Measurements from ENCODE around the gene TRAF6.
"Not testable (repeated sequence)": the region's sequence is repeated elsewhere in the genome, so short reads cannot be mapped to it uniquely, and the experiment has no call there.

TRAF6 gene, protein sequence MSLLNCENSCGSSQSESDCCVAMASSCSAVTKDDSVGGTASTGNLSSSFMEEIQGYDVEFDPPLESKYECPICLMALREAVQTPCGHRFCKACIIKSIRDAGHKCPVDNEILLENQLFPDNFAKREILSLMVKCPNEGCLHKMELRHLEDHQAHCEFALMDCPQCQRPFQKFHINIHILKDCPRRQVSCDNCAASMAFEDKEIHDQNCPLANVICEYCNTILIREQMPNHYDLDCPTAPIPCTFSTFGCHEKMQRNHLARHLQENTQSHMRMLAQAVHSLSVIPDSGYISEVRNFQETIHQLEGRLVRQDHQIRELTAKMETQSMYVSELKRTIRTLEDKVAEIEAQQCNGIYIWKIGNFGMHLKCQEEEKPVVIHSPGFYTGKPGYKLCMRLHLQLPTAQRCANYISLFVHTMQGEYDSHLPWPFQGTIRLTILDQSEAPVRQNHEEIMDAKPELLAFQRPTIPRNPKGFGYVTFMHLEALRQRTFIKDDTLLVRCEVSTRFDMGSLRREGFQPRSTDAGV

DNA sequence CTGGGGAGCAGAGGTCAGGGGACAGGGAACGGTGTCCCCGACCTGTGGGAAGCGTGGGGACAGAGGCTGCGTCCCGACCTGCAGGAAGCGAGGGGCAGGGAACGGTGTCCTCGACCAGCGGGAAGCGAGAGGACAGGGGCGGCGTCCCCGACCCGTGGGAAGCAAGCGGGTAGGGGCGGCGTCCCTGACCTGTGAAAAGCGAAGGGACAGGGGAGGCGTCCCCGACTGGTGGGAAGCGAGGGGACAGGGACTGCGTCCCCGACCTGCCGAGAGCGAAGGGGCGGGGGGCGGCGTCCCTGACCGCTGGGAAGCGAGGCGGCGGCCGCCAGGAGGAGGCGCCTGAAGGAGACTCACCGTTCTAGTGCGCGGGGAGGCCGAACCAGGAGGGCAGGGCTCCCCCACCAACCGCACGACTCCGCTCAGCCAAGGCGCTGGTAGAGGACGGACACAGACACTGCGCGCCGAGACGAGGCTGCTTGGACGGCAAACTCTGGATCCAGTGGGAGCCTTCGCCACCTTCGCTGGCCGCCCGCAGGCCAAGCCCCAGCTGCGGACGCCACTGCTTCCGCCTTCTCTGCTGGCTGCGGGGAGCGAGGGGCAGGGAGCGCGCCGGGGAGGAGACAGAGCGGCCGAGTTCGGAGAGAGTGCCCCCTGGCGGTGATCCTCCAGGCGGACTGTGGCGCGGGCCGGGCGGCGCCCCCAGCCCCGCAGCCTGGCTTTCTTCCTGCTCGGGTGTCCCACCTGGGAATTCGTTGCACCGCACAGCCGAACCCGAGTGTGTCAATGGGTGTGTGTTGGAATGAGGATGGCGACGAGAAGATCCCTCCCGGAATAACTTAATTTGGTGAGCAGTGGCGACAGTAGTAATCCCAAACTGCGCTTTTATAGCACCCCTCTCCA, at the start of gene TRAF6:
TRAF6 (minus strand) TSS at position 579 of the 900 bp plus-strand sequence. CDS start 8,757 bp downstream, outside the sequence.
- peak; percentile 83 to 86 for DNase-seq

DNA sequence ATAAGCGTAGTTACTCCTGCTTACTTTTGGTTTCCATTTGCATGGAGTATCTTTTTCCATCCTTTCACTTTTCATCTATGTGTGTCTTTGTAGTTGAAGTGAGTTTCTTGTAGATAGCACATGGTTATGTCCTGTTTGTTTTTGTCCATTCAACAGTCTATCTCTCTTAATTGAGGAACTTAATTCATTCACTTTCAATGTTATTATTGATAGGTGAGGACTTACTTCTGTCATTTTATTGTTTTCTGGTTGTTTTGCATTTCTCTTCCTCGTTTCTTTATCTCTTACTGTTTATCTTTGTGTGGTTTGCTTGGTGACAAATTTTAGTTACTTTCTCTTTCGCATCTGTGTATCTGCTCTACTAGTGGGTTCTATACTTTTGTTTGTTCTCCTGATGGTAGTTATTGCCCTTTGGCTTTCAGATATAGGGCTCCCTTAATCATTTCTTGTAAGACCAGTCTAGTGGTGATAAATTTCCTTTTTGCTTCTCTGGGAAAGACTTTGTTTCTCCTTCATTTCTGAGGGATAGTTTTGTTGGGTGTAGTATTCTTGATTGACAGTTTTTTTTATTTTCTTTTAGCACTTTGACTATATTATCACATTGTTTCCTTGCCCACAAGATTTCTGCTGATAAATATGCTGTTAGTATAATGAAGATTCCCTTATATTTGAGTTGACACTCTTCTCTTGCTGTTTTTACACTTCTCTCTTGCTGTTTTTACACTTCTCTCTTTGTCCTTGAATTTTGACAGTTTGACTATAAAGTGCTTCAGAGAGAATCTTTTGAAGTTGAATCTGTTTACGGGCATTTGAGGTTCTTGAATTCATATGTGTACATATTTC, 48.7 kb upstream of the TRAF6 start:
- no peak for DNase-seq

DNA sequence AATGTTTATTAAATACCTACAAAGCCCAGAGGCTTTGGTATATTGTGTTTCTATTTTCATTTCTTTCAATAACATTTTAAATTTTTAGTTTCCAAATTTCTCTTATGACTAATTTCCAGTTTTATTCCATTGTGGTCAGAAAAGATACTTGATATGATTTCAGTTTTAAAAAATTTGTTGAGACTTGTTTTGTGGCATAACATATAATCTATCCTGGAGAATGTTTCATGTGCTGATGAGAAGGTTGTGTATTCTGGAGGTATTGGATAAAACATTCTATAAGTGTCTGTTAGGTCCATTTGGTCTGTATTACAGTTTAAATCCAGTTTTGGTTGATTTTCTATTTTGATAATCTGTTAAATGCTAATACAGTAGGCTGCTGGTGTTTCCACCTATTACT, 47.9 kb upstream of the TRAF6 start:
- DNase-seq = no peak

DNA sequence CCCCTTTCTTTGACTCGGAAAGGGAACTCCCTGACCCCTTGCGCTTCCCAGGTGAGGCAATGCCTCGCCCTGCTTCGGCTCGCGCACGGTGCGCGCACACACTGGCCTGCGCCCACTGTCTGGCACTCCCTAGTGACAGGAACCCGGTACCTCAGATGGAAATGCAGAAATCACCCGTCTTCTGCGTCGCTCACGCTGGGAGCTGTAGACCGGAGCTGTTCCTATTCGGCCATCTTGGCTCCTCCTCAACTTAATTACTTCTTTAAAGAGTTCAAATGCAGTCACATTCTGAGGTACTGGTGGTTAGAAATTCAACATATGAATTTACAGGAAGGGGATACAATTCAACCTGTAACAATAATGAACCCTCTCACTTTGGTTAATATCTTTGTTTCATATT, 47.3 kb upstream of the TRAF6 start:
- DNase-seq = not testable (repeated sequence)

DNA sequence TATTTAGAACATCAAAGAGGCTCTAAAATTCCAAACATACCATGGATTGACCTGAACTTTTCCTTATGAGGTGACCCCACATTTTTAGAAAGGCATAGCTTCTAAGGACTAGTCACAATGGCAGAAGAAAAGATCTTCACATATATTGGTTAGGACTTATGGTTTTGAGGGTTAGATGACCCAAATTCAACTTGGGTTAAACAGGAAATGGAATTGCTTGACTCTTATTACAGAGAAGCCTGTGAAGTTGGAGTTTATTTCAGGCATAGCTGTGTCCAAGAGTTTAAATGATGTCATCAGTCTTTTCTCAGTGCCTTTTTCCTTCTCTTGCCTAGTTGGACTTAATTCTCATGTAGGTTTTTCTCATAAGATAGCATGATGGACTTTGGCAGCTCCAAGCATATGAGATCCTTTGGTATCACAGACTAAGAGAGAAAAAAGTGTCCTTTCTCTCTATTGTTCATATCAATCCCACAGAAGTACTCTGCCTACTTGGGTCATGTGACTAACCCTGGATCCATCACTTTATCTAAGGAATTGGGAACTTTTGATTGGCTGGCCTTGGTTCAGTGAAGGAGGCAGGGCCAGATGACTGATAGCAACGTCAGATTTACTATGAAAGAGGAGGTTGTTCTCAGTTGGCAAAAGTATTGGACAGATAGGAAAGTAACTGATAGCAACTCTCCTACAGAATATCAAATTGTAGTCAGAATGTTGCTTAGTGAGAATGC, 40.5 kb upstream of the TRAF6 start:
- DNase-seq = no peak

DNA sequence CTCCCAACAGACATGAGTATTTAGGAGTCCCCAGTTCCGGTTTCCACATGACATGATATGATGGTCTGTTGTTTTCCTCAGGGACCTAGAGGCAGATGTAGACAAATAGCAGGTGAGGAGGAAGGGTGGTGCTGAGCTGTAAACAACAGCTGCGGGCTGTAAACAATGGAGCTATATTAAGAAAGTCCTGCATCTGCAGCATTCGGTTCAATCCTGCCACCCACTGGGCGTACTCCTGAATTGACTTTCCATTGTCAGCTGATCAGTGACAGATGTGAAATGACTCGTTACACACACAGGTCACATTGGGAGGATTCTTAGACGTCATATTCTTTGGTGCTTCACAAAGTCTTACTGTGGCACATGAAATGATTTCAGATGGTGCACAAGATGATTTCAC, 30.9 kb upstream of the TRAF6 start:
- no peak for DNase-seq

DNA sequence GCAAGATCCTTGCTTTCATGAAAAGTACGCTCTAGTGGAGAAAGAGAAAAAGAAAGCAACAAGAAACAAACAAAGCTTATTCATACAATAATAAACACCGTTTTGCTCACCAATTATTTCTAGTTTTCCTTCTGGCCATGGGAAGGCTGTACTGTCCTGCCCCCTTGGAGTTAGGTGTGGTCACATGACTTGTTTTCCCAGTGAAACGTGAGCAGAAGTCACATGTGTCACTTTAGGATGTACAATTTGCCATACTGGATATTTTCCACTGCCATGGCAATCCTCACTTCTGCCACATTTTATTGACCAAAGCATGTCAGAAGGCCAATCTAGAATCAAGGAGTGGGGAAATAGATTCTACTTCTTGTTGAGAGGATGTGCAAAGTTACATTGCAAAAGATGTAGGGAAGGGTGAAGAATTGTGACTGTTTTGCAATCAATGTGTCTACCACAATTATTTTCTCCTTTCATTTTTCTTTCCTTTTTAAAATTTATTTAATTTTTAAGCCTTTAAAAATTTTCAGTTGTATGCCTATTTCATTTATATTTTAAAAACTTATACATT, 24.3 kb upstream of the TRAF6 start:
- DNase-seq = no peak

DNA sequence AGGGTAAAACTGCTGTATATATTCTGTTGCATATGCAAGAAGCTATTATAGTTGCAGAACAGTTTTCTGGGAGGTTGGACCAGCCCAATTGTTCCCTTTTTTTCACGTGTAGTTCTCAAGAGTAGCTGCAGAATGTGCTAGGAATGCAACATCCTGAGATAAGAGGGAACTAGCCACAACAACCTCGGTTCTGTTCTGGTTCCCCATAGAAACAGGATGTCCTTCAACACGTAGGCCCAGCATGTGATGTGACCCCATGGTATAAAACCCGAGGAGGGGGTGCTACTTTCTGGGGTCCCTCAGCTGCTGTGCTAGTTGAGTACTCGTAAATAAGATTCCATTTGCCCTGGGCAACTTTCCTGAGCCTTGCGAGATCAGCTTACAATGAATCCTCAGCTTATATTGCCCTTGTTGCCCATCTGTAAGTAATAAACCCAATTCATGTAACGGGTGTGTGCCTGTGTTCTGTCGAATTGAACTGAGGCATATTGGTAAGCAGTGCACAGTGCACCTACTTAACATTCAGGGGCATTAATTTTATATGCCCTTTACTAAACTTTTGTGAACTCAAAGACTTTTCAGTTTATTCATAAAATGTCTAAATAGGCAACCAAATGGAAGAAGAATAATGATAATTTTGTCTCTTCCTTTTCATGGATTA, 23.0 kb upstream of the TRAF6 start:
- DNase-seq = no peak

DNA sequence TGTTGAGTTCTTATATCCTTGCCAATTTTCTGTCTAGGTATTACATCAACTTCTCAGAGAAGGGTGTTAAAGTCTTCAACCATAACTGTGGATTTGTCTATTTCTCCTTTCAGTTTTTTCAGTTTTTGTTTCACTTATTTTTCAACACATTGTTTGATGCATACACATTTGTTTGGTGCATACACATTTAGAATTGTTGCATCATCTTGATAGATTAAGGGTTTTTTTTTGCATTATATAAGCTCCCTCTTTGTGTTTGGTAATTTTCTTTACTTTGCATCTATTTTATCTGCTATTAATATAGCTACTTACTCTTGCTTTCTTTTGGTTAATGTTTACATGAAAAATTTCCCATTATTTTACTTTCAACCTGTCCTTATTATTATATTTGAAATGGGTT, 20.8 kb upstream of the TRAF6 start:
- DNase-seq = no peak

DNA sequence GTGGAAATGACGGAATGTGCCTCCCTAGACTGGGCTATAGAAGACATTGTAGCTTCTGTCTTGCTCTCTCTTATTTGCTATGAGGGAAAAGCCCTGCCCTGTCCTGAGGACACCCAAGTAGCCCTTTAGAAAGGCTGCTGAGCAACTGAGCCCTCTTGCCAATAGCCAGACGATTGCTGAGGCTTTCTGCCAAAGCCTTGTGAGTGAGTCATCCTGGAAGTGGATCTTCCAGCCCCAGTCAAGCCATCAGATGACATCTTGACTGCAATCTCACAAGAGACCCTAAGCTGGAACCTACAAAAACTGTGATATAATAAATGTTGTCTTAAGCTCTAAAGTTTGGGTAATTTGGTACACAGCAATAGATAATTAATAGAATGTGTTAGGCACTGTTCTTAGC, 3.9 kb upstream of the TRAF6 start:
- DNase-seq = no peak

DNA sequence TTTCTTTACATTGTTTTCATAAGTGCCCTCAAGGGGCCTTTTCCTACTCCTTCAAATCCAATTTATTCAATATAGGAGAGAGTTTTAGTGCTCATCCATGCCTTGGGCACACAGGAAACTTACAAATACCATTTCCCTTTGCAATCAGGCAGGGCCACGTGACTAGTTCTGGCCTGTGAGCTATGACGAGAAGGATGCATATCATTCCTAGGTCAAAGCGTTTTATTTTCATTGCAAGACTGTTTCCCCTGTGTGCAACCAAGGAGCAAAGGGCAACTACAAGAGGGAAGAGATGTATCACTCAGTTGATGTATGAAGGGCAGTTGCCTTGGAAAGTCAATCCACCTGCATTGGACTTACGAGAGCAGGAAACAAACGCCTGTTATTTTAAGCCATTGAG, 1.9 kb upstream of the TRAF6 start:
- no peak for DNase-seq

DNA sequence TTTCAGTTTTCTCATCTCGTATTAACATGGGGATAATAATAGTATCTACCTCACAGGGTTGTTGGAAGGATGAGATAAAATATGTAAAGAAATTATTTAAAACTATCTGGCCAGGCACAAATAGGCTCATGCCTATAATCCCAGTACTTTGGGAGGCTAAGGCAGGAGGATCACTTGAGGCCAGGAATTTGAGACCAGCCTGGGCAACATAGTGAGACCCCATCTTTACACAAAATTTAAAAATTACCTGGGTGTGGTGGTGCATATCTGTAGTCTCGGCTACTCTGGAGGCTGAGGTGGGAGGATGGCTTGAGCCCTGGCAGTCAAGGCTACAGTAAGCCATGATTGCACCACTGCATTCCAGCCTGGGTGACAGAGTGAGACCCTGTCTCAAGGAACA, 990 bp upstream of the TRAF6 start:
- not testable (repeated sequence) for DNase-seq

DNA sequence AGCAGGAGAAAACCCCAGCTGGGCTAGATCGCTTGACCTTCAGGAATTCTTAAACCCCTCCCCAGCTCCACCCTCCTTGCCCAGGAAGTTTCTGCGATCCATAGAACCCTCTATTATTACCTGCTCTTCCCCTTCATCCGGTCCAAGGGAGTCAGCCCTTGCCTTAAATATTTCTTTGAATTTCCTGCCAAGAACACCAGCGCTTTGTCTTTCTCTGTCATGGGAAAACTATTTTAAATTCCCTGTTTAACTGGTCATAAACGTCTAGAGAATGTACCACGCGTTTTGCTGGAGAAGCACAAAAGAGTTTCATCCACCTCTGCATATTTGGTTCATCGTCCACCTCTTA, 496 bp upstream of the TRAF6 start:
- DNase-seq = no peak

DNA sequence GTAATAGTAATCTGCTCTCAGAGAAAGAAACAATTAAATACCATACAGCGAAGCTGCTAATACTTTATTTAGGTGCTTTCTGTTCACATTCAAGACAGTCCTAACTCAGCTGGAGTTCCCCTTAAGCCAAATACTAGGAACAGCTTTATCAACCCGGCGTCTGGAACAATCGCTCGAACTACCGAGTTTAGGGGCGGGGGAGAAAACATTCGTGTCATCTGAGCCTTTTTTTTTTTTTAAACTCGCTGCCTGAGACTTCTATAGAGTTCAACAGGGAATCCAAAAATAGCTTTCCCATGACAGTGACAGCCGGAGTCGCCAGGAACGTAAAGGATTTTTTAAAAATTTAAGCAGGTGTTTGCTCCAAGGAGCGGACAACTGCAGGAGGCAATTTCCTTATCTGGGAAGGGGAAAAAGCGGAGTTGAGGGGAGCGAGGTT, 852 bp downstream of the TRAF6 start:
- no peak for DNase-seq

DNA sequence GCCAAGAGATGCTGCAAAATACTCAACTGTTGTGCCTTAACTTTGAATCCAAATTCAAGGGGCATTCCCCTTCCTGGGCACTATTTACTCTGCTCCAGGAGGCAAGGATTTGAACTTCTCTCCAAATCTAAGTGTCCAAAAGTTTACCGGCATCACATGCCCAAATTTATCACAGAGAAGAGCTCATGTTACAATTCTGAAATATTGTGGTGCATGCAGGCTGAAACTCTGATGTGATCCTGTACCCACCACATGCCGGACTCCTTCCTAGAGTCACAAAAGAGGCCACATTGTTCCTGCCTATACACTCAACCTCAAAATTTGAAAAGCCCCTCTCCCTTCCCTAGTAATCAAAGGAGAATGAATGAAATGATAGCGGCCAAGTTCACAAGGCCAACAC, 1.3 kb downstream of the TRAF6 start:
- DNase-seq = no peak

DNA sequence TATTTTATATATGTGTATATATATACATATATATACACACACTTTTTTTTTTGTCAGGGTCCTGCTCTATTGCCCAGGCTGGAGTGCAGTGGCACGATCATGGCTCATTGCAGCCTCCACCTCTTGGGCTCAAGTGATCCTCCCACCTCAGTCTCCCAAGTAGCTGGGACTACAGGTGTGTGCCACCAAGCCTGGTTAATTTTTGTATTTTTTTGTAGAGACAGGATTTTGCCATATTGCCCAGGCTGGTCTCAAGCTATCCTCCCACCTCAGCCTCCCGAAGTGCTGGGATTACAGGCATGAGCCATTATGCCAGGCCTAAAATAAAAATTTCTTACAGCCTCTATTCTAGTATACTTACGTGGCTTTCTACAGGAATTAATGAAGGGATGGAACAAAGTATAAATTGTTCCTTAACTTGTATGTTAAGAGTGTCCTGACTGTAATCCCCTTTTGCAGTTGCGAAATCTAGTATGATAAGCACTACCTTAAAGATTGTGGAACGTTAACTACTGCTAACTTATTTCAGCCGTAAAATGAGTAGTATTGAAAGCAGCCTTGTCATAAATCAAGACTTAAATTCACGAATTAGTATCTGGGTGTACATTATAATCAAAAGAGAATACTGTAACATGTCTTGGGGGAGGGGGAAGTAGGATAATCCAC, 2.1 kb downstream of the TRAF6 start:
- no peak for DNase-seq

DNA sequence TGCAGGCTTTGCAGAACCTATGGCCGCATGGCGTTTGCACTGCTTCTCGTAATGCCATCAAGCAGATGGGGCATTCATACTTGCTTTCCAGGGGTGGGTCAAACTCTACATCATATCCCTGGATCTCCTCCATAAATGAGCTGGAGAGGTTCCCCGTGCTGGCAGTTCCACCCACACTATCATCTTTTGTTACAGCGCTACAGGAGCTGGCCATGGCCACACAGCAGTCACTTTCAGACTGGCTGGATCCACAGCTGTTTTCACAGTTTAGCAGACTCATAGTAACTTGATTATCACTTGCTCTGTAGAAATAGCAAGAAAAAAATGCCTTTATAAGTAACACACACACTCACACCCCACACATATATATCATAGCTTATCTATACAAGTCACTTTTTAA, 8.8 kb downstream of the TRAF6 start:
- peak in 1 of 2 donors; percentile 27 for DNase-seq

DNA sequence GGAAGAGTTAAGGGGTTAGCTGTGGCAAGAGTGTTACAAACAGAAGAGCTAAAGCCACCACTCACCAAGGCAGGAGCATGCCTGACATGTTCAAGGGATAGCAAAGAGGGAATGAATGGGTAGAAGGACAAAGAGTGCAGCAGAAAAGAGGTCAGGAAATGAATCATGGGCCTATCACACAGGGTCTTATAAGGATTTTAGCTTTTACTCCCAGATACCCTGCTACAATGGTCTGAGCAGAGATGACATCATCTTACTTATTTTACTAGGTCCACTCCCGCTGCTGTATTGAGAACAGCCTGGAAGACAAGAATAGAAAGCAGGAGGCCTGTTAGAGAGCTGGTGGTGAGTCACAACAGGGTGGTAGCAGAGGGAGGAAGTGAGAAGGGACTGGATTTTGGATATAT, 9.8 kb downstream of the TRAF6 start:
- peak in 1 of 2 donors; percentile 62 for DNase-seq

DNA sequence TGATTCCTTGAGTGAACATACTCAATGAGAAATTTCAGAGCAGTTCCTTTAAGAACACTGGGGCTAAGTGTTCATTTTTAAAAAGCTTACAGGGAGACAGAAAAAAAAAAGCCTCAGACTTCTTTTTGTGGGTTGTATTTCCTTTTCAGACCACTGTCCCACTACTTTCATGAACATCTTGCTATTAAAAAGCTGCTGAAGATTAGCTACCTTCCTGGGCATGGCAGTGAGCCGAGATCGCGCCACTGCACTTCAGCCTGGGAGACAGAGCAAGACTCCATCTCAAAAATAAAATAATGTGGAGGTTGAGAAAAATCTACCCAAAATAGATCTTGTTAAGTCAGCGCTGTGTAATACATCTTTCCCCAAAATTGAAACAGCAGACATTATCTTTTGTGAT, 10.8 kb downstream of the TRAF6 start:
- DNase-seq = no peak

DNA sequence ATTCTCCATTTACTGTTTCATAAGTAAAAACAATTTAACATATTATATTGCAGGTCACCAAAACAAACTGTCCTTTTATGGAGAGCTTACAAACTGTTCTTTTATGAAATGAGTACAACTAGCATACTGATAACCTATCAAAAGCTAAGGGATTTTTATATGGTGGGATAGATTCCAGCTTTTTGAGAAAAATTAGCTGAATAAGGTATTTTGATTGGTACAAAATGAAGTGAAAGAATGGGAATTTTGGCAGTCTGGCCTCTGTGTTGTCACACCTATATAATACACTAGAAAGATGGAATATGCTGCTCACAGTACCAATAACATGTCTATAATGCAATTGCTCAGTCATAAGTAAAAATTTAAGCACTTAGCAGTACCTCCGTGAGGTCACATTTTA, 11.4 kb downstream of the TRAF6 start:
- DNase-seq = no peak

DNA sequence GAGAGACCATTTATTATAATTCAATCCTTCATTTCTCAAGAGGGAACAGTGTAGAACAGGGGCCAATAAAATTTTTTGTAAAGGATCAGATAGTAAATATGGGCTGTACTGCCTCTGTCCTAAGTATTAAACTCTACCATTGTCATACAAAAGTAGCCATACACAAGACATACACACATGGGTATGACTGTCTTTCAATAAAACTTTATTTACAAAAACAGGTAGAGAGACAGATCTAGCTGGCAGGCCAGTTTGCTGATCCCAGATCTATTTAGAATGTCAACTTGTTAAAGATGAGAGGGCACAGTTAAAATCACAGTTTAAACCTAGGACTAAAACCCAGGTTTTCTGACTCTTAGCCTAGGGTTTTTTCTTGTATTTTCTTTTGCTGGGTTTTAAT, 16.7 kb downstream of the TRAF6 start:
- DNase-seq = no peak
